Smooth muscle cell (in vitro differentiated cells): ENCODE measurements around the gene MS4A15. TPM values are rescaled to one million over a fixed set of nuclear protein-coding genes. Genes with fewer than 3 reads are reported as not detected.

Source experiments
- DNase-seq: peaks from one replicate; lab custom pipeline; 2025; ENCODE audit not compliant: unreplicated experiment; lab: John Stamatoyannopoulos, UW
- H2AFZ ChIP-seq: fragments of 200-600 bp; sonication (generic); 2 replicates; pipeline ENCODE4 v1.6.0; 2016; ENCODE audit warnings: antibody characterized with exemption, low read depth, mild to moderate bottlenecking
- H3F3A ChIP-seq: fragments of 200-600 bp; sonication (generic); 2 replicates; pipeline ENCODE4 v1.6.0; 2017; ENCODE audit warnings: antibody characterized with exemption, low read depth
- H3K27ac ChIP-seq: fragments of 200-600 bp; sonication (generic); 2 replicates; pipeline ENCODE4 v1.5.1; 2016; ENCODE audit warnings: low read depth, mild to moderate bottlenecking
- H3K27me3 ChIP-seq: fragments of 200-600 bp; sonication (generic); 2 replicates; pipeline ENCODE4 v1.6.1; 2016; ENCODE audit warnings: low read depth, mild to moderate bottlenecking
- H3K36me3 ChIP-seq: fragments of 200-600 bp; sonication (generic); 2 replicates; pipeline ENCODE4 v1.5.1; 2016; ENCODE audit warnings: low read depth
- H3K4me1 ChIP-seq: fragments of 200-600 bp; sonication (generic); 2 replicates; pipeline ENCODE4 v1.5.1; 2016; ENCODE audit warnings: low read depth
- H3K4me2 ChIP-seq: fragments of 200-600 bp; sonication (generic); 2 replicates; pipeline ENCODE4 v1.6.0; 2016; ENCODE audit warnings: mild to moderate bottlenecking
- H3K4me3 ChIP-seq: fragments of 200-600 bp; sonication (generic); 2 replicates; pipeline ENCODE4 v1.5.1; 2016; ENCODE audit warnings: mild to moderate bottlenecking
- H3K79me2 ChIP-seq: fragments of 200-600 bp; sonication (generic); 2 replicates; pipeline ENCODE4 v1.6.0; 2016; ENCODE audit warnings: low read depth, mild to moderate bottlenecking
- H3K9ac ChIP-seq: fragments of 200-600 bp; sonication (generic); 2 replicates; pipeline ENCODE4 v1.6.0; 2016; ENCODE audit warnings: low read depth
- H3K9me3 ChIP-seq: fragments of 200-600 bp; sonication (generic); replicated peaks from 2 replicates; pipeline ENCODE4 v1.5.1; 2016; ENCODE audit warnings: low read depth
- H4K20me1 ChIP-seq: fragments of 200-600 bp; sonication (generic); 2 replicates; pipeline ENCODE4 v1.6.0; 2016; ENCODE audit warnings: low read depth
- WGBS: methylation state at CpG from one replicate; pipeline ENCODE4 v1.1.7; 2016; ENCODE audit warnings: low lambda C conversion rate; 5-methylcytosine and 5-hydroxymethylcytosine counted together
- polyA plus RNA-seq: library from polyadenylated mRNA; unstranded; fragments of >200 nt; fragmentation: Nextera tagmentation; extraction: Ambion mirVana; gene quantifications from 2 replicates; pipeline ENCODE4 v1.2.1, GENCODE V29; 2016
- total RNA-seq: library from RNA; depleted of rRNA; stranded (reverse); fragments of >200 nt; gene quantifications from 2 replicates; pipeline ENCODE4 v1.2.3, GENCODE V29; 2014
- TF ChIP-seq, protein P1 (sequence below): fragments of 200-600 bp; sonication (generic); IDR thresholded peaks from 2 replicates; pipeline ENCODE4 v1.5.1; 2017; ENCODE audit warnings: borderline replicate concordance, mild to moderate bottlenecking, antibody characterized with exemption; ENCODE audit not compliant: insufficient read depth, poor library complexity, severe bottlenecking

MS4A15 gene
- total and polyA plus RNA-seq, 2 experiments from 2014 or later: not detected

DNA sequence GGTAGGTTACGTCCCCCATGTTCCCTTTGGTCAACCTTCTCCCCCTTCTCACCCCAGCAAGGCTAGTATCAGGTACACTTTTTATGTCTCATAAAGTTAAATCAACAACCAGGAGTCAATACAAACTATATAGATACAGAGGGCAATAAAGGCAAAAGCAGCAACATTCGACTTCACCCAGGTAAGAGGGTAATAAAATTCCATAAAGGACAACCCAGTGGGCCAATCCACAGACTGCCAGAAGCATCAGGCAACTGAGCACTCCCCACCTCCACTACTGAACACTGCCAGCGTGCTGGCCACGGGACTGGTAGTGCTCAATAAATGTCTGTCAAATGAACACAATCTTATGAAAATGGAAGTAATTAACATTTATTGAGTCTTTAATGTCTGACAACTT is 37.3 kb upstream of the MS4A15 start:
- TF ChIP-seq, protein P1, sequence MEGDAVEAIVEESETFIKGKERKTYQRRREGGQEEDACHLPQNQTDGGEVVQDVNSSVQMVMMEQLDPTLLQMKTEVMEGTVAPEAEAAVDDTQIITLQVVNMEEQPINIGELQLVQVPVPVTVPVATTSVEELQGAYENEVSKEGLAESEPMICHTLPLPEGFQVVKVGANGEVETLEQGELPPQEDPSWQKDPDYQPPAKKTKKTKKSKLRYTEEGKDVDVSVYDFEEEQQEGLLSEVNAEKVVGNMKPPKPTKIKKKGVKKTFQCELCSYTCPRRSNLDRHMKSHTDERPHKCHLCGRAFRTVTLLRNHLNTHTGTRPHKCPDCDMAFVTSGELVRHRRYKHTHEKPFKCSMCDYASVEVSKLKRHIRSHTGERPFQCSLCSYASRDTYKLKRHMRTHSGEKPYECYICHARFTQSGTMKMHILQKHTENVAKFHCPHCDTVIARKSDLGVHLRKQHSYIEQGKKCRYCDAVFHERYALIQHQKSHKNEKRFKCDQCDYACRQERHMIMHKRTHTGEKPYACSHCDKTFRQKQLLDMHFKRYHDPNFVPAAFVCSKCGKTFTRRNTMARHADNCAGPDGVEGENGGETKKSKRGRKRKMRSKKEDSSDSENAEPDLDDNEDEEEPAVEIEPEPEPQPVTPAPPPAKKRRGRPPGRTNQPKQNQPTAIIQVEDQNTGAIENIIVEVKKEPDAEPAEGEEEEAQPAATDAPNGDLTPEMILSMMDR: no peak
- H3K36me3 ChIP-seq: no peaks in the 10 kb centered on the region
- no peaks in the 10 kb centered on the region for H4K20me1 ChIP-seq
- no peak overlapping the region for H3K27ac ChIP-seq
- no peak overlapping the region for H3K9ac ChIP-seq
- no peaks in the 10 kb centered on the region for H3K4me1 ChIP-seq
- no peaks in the 10 kb centered on the region for H3K9me3 ChIP-seq
- no peaks in the 10 kb centered on the region for H3K27me3 ChIP-seq
- WGBS: 75% methylated on average over 4 of the region's 4 CpGs
- H3K4me2 ChIP-seq: no peak overlapping the region
- no peak overlapping the region for H3K4me3 ChIP-seq
- no peaks in the 10 kb centered on the region for H3F3A ChIP-seq
- no peaks in the 10 kb centered on the region for H3K79me2 ChIP-seq
- H2AFZ ChIP-seq: no peak overlapping the region
- no peak for DNase-seq

DNA sequence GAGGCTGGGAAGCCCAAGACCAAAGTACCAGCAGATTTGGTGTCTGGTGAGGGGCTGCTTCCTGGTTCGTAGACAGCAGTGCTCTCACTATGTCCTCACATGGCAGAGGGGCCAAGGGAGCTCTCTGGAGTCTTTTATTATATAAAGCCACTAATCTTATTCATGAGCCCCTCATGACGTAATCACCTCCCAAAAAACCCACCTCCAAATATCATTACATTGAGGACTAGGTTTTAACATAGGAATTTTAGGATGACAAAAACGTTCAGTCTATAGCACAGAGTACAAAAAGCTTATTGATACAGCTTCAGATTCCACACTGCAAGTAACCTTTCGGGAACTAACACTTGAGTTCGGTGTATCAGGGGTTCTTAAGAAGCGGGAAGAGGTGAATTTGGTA is 36.2 kb upstream of the MS4A15 start:
- H3K4me2 ChIP-seq: no peak overlapping the region
- H3K36me3 ChIP-seq: no peaks in the 10 kb centered on the region
- H3K4me1 ChIP-seq: no peaks in the 10 kb centered on the region
- no peaks in the 10 kb centered on the region for H4K20me1 ChIP-seq
- no peak overlapping the region for H3K27ac ChIP-seq
- H3K9ac ChIP-seq: no peak overlapping the region
- no peak overlapping the region for H2AFZ ChIP-seq
- no peak overlapping the region for H3K4me3 ChIP-seq
- no peaks in the 10 kb centered on the region for H3K9me3 ChIP-seq
- no peaks in the 10 kb centered on the region for H3K27me3 ChIP-seq
- no peaks in the 10 kb centered on the region for H3F3A ChIP-seq
- TF ChIP-seq, protein P1: no peak
- 72% methylated on average over 6 of the region's 6 CpGs for WGBS
- no peaks in the 10 kb centered on the region for H3K79me2 ChIP-seq
- DNase-seq: no peak

DNA sequence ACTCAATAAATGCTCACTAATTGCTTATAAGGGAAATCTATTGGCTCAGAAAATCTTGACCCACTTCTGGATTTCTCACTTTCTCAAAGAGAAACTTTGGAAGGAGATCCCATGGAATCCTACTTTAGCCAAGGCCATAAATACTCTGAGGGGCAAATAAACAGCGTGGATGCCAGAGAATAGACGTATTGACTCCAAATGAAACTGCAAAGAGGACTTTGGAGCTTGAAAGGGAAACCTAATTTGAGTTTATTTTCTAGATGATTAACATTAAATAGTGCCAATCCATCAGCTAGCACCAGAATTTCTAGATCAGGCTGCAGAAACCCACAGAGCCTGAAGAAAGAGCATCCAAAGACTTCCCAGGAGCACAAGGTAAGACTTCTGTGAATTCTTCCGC is 32.2 kb upstream of the MS4A15 start, which contains the start of gene MS4A18:
TSS of gene MS4A18 (plus strand) at position 301 of the 400 bp plus-strand sequence.
- Histone ChIP-seq H3K4me2 (no peak within 1 kb of the TSS), H3K4me1 (no peaks in the 10 kb centered on the region), H2AFZ (no peak within 1 kb of the TSS), H3F3A (no peaks in the 10 kb centered on the region), H3K9ac (no peak within 1 kb of the TSS), H4K20me1 (no peaks in the 10 kb centered on the region), H3K27me3 (no peaks in the 10 kb centered on the region), H3K4me3 (no peak within 1 kb of the TSS), H3K36me3 (no peaks in the 10 kb centered on the region), H3K9me3 (no peaks in the 10 kb centered on the region), H3K79me2 (no peaks in the 10 kb centered on the region), H3K27ac (no peak within 1 kb of the TSS)
- TF ChIP-seq, protein P1: no peak
- 84% methylated on average over 3 of the region's 3 CpGs for WGBS
- DNase-seq: no peak

DNA sequence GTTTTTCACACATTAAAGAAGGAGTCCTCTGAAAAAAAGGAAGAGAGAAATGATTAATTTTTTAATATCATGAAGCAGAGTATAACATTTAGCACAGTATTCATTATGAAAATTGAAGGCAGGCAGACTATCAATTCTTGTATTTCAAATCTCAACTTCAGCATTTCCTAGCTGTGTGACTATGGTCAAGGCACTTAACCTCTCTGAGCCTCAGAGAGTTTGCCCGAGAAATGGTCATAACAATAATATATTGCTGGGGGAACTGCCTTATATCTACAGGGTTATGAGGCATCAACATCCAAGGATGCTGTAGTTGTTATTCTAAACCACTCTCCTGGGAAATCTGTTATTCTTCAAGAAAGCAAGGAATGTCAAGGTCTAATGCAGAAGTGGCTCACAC is 31.1 kb upstream of the MS4A15 start:
- Histone ChIP-seq H2AFZ (no peak overlapping the region), H4K20me1 (no peaks in the 10 kb centered on the region), H3K9ac (no peak overlapping the region), H3K4me3 (no peak overlapping the region), H3K27me3 (no peaks in the 10 kb centered on the region), H3K79me2 (no peaks in the 10 kb centered on the region), H3K4me1 (no peaks in the 10 kb centered on the region), H3K27ac (no peak overlapping the region), H3K9me3 (no peaks in the 10 kb centered on the region), H3K36me3 (no peaks in the 10 kb centered on the region), H3K4me2 (no peak overlapping the region), H3F3A (no peaks in the 10 kb centered on the region)
- no peak for DNase-seq
- WGBS: 88% methylated on average over 1 of the region's 1 CpG
- TF ChIP-seq, protein P1: no peak
